Epidermal melanocyte (primary cell): Measurements from ENCODE around the gene NRP1.

ENCODE experiments used
- DNase-seq: peaks from one replicate; pipeline ENCODE4 v3.0.0; 2011; ENCODE audit warnings: low spot score; ENCODE audit not compliant: insufficient read length

NRP1 gene

GRCh38 chr10:33129141-33129995 is 205.1 kb downstream of the NRP1 start:
- DNase-seq = peak; percentile 71

DNA sequence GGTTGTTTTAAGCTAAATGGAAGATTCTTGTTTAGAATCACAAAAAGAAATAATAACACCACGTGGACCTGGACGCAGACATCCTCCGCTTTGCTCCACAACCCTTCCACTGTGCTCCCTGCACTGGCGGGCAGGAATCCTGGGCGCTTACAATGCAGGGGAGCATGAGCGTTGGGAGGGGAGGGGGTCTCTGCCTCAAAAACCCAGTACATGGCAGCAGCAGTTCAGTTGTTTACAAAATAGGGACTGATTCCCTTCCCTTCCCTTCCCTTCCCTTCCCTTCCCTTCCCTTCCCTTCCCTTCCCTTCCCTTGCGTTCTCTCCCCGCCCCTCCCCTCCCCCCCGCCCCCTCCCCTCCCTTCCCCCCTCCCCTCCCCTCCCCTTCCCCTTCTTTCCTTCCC is 206.8 kb downstream of the NRP1 start:
- DNase-seq = no peak
